ENCODE measurements around the gene PLK3.

GRCh38 chr1:44808938-44809917 is 9.1 kb downstream of the PLK3 start:
- TF ChIP-seq CTCF (conservative IDR thresholded peaks at IDR 0.05) (no peak), ZFX (IDR thresholded peaks at IDR 0.05) (no peak)
